ENCODE results near the gene BTBD7.
"Not testable (repeated sequence)": the region's sequence is repeated elsewhere in the genome, so short reads cannot be mapped to it uniquely, and the experiment has no call there.

The BTBD7 gene

GRCh38 chr14:93239869-93240677 lies 92.8 kb downstream of the BTBD7 start:
- no peak for DNase-seq

DNA sequence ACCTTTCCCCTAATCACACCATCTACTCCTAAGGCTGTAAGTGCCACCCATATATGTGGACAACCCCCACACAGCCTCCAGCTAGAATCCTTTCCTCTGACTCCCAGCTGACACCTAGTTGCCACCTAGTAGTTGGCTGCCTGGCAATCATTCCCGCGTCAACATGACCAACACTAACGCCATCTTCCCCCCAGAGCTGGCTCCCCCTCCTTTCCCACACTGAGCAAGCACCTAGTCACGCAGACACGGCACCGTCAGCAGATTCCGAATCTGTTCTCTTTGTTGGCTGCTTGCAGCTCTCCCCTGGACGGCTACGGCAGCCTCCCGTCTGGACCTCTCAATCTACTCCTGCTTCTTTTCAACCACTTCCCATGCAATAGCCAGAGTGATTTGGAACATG lies 98.0 kb downstream of the BTBD7 start:
- no peak for DNase-seq

DNA sequence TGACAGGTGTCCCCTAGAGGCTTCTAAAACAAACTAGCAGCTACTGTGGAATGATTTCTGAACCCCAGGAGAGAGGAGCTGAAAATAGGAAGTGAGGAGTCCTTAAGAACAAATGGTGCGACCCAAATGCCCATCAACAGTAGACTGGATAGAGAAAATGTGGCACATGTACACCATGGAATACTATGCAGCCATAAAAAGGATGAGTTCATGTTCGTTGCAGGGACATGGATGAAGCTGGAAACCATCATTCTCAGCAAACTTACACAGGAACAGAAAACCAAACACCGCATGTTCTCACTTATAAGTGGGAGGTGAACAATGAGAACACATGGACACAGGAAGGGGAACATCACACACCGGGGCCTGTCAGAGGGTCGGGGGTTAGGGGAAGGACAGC lies 99.8 kb downstream of the BTBD7 start:
- DNase-seq = not testable (repeated sequence)

DNA sequence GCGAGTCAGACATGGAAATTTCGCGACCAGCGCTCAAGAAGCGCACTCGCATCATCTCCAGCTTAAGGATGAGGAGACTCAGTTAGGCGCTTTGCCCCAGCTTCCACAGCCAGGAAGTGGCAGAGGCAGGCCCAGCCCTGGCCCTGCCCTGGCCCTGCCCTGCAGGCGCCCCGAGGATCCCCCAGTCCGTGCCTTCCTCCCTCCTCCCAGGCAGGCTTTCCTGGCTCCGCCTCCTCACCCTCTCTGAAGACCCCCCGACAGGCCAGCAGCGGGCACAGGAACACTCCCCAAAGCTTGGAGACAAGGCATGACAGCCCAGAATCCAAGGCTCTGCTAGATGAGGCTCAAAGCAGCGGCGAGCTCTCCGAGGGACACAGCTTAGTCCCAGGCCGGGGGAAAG lies 100.7 kb downstream of the BTBD7 start:
- DNase-seq = no peak

GRCh38 chr14:93231129-93231979 lies 101.5 kb downstream of the BTBD7 start:
- no peak for DNase-seq

GRCh38 chr14:93230539-93230938 lies 102.3 kb downstream of the BTBD7 start:
- no peak for DNase-seq

- DNase-seq = no peak
These were observed 104.3 kb downstream of the BTBD7 start for GRCh38 chr14:93228550-93228949.

DNA sequence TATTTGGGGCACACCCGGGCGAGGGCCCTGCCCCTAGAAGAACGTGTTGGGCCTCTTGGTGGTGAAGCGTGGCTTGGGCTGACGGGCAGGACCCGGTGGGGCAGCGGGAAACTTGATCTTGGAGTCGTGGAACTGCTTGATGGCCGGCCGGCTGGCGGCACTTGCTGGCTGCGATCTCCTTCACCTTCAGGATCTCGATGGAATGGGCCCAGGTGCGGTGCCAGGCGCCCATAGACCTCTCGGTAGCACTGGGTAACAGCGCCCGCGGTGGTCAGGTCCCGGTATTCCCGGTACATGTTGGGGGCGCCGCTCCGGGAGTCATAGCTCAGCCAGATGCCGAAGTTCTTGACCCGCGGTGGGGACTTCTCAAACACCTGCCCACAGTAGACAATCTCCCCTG lies 109.3 kb downstream of the BTBD7 start:
- no peak for DNase-seq

- no peak for DNase-seq
These were observed 112.3 kb downstream of the BTBD7 start for GRCh38 chr14:93220509-93220908.

GRCh38 chr14:93219103-93219726 lies 113.6 kb downstream of the BTBD7 start:
- DNase-seq = no peak

- no peak for DNase-seq
These were observed 118.2 kb downstream of the BTBD7 start for GRCh38 chr14:93214598-93214997.

- DNase-seq = no peak
These were observed 120.4 kb downstream of the BTBD7 start for GRCh38 chr14:93212432-93212831.

DNA sequence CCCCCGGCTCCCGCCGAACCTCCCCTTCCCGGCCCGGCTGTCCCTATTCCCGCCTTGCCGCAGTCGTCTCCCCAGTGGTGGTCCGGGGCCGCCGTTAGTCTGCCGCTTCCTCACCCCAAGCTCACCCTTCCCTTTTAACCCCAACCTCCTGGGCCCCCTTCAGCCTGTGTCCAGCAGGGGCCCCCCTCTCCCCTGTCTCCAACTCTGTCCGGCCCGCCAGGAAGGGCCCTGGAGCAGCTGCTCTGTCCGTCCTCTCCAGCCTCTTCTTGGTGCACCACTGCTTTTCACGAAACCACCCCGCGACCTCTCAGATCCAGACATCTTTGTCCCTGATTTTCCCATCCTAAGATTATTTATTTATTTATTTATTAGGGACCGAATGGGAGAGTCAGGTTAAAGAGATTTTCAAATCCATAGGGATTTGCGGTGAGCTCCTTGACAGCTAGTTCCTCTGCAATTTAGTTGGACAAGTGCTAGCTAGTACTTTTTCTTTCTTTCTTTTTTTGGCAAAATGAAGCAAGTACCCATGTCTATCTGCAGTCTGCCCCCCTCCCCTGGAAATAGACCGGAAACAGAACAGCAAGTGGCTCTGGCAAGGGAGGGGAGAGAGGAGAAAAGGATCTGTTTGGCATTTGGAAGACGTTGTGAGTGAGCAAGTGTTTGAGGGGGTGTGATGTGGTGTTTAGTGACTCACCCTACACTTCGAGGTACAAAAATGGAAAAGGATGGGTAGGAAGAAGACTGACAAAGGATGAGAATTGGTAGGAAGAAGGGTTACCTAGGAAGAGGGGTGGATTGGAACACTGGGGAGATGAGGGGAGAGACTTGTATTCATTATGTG lies 125.1 kb downstream of the BTBD7 start:
- no peak for DNase-seq

- peak; percentile 96 for DNase-seq
These were observed 125.9 kb downstream of the BTBD7 start, which contains the start of the genes GON7 and UBR7 for GRCh38 chr14:93206793-93207467. TSS of gene GON7 (minus strand) at chr14:93207065. CDS start at chr14:93207037, 28 bp downstream. TSS of gene UBR7 (plus strand) at chr14:93207256. CDS start at chr14:93207292, 36 bp downstream.

DNA sequence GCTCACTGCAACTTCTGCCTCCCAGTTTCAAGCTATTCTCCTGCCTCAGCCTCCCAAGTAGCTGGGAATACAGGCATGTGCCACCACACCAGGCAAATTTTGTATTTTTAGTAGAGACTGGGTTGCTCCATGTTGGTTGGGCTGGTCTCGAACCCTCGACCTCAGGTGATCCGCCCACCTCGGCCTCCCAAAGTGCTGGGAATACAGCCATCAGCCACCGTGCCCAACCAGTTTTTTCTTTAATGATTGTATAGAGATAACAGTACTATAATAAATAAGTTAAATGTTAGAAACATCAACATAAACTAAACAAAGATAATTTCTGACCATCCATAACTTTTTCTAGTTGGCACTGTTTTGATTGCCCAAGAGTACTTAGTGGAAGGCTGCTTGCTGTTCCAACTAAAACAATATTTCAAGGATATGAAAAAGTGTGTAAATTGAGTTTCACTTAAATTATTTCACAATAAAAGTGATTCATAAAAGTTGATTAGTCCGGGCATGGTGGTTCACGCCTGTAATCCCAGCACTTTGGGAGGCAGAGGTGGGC lies 131.6 kb downstream of the BTBD7 start:
- no peak for DNase-seq

- DNase-seq = no peak
These were observed 132.3 kb downstream of the BTBD7 start for GRCh38 chr14:93200553-93200952.

DNA sequence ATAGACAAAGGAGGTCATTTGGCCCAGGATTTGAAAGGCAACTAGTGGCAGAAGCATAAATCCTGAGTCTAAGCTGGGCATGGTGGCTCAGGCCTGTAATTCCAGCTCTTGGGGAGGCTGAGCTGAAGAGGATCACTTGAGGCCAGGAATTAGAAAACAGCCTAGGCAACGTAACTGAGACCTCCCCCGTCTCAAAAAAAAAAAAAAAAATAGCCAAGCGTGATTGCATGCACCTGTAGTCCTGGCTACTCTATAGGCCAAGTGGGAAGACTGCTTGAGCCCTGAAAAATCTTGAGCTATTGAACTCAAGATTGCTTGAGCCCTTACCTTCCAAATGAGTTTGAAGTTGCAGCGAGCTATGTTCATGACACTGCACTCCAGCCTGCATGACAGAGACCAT lies 133.8 kb downstream of the BTBD7 start:
- DNase-seq = no peak

- DNase-seq = no peak
These were observed 137.4 kb downstream of the BTBD7 start for GRCh38 chr14:93195316-93195999.

Measured in KG1 (cell line).